ENCODE data around the gene COL15A1.

Gene COL15A1

GRCh38 chr9:98925956-98926355 is 17.8 kb upstream of the COL15A1 start:
- Histone ChIP-seq H3F3A (ENCODE audit: control insufficient read depth, insufficient read depth) (no peaks in the 10 kb centered on the region), H3K4me3 (ENCODE audit: low read length) (no peak overlapping the region), H3K4me2 (ENCODE audit: low read length) (no peak overlapping the region), H3K9me3 (ENCODE audit: control insufficient read depth, insufficient read depth, low read length) (no peaks in the 10 kb centered on the region), H3K4me1 (ENCODE audit: control insufficient read depth, low read length) (no peaks in the 10 kb centered on the region), H3K27me3 (ENCODE audit: control insufficient read depth, low read length) (peaks cover 19% of the 10 kb centered on the region), H3K27ac (ENCODE audit: low read depth, low read length) (no peak overlapping the region), H4K20me1 (ENCODE audit: control insufficient read depth, insufficient read depth, low read depth, low read length) (no peaks in the 10 kb centered on the region), H3K9me2 (replicated peaks; ENCODE audit: control insufficient read depth, low read length) (no peaks in the 10 kb centered on the region), H3K36me3 (ENCODE audit: control insufficient read depth, low read length) (no peaks in the 10 kb centered on the region), H3K79me2 (ENCODE audit: control insufficient read depth, low read length) (no peaks in the 10 kb centered on the region)
- TF ChIP-seq EZH2phosphoT487 (IDR thresholded peaks at IDR 0.05; ENCODE audit: borderline replicate concordance, low read length) (no peak), CTCF (IDR thresholded peaks at IDR 0.05; ENCODE audit: low read depth, low read length, poor library complexity, severe bottlenecking) (no peak)

GRCh38 chr9:98927724-98928123 is 16.0 kb upstream of the COL15A1 start:
- Histone ChIP-seq H3K27me3 (ENCODE audit: control insufficient read depth, low read length) (peaks cover 14% of the 10 kb centered on the region; the same call in 1 of the 2 replicates), H3K79me2 (ENCODE audit: control insufficient read depth, low read length) (no peaks in the 10 kb centered on the region), H3K4me2 (ENCODE audit: low read length) (no peak overlapping the region), H4K20me1 (ENCODE audit: control insufficient read depth, insufficient read depth, low read depth, low read length) (no peaks in the 10 kb centered on the region), H3K4me1 (ENCODE audit: control insufficient read depth, low read length) (no peaks in the 10 kb centered on the region), H3F3A (ENCODE audit: control insufficient read depth, insufficient read depth) (no peaks in the 10 kb centered on the region), H3K27ac (ENCODE audit: low read depth, low read length) (no peak overlapping the region), H3K9me2 (replicated peaks; ENCODE audit: control insufficient read depth, low read length) (no peaks in the 10 kb centered on the region), H3K36me3 (ENCODE audit: control insufficient read depth, low read length) (no peaks in the 10 kb centered on the region), H3K4me3 (ENCODE audit: low read length) (no peak overlapping the region), H3K9me3 (ENCODE audit: control insufficient read depth, insufficient read depth, low read length) (no peaks in the 10 kb centered on the region)
- no peak for TF ChIP-seq CTCF (IDR thresholded peaks at IDR 0.05; ENCODE audit: low read depth, low read length, poor library complexity, severe bottlenecking)
- TF ChIP-seq EZH2phosphoT487 (IDR thresholded peaks at IDR 0.05; ENCODE audit: borderline replicate concordance, low read length), result no peak

GRCh38 chr9:98929071-98929470 is 14.6 kb upstream of the COL15A1 start:
- H3K4me1 ChIP-seq (ENCODE audit: control insufficient read depth, low read length), result no peaks in the 10 kb centered on the region
- no peaks in the 10 kb centered on the region for H4K20me1 ChIP-seq (ENCODE audit: control insufficient read depth, insufficient read depth, low read depth, low read length)
- no peak for TF ChIP-seq EZH2phosphoT487 (IDR thresholded peaks at IDR 0.05; ENCODE audit: borderline replicate concordance, low read length)
- no peak for TF ChIP-seq CTCF (IDR thresholded peaks at IDR 0.05; ENCODE audit: low read depth, low read length, poor library complexity, severe bottlenecking)
- H3F3A ChIP-seq (ENCODE audit: control insufficient read depth, insufficient read depth), result no peaks in the 10 kb centered on the region
- H3K27ac ChIP-seq (ENCODE audit: low read depth, low read length), result no peak overlapping the region
- no peak overlapping the region for H3K4me3 ChIP-seq (ENCODE audit: low read length)
- H3K79me2 ChIP-seq (ENCODE audit: control insufficient read depth, low read length), result no peaks in the 10 kb centered on the region
- H3K9me3 ChIP-seq (ENCODE audit: control insufficient read depth, insufficient read depth, low read length), result no peaks in the 10 kb centered on the region
- H3K9me2 ChIP-seq (replicated peaks; ENCODE audit: control insufficient read depth, low read length), result no peaks in the 10 kb centered on the region
- 0 out of 2 replicates have a peak, but pooled peaks cover 11% of the 10 kb centered on the region for H3K27me3 ChIP-seq (ENCODE audit: control insufficient read depth, low read length)
- H3K36me3 ChIP-seq (ENCODE audit: control insufficient read depth, low read length), result no peaks in the 10 kb centered on the region
- no peak overlapping the region for H3K4me2 ChIP-seq (ENCODE audit: low read length)
